HG03039 (cell line): Measurements from ENCODE around the gene TRAF1.
"Not testable (repeated sequence)": the region's sequence is repeated elsewhere in the genome, so short reads cannot be mapped to it uniquely, and the experiment has no call there.

Source experiments
- ATAC-seq: cut with Tn5 transposase; IDR thresholded peaks from one replicate; pipeline ENCODE4 v1.9.1; 2021; ENCODE audit warnings: mild to moderate bottlenecking, moderate library complexity; ENCODE audit not compliant: unreplicated experiment

TRAF1 gene, protein sequence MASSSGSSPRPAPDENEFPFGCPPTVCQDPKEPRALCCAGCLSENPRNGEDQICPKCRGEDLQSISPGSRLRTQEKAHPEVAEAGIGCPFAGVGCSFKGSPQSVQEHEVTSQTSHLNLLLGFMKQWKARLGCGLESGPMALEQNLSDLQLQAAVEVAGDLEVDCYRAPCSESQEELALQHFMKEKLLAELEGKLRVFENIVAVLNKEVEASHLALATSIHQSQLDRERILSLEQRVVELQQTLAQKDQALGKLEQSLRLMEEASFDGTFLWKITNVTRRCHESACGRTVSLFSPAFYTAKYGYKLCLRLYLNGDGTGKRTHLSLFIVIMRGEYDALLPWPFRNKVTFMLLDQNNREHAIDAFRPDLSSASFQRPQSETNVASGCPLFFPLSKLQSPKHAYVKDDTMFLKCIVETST

GRCh38 chr9:120926397-120926928, at the start of gene TRAF1:
TSS of gene TRAF1 (minus strand) at chr9:120926796. CDS start at chr9:120926075, 721 bp downstream.
- ATAC-seq: no peak

GRCh38 chr9:120974921-120975320, 48.3 kb upstream of the TRAF1 start:
- no peak for ATAC-seq

- no peak for ATAC-seq
Observed at GRCh38 chr9:120974181-120974580, 47.6 kb upstream of the TRAF1 start.

DNA sequence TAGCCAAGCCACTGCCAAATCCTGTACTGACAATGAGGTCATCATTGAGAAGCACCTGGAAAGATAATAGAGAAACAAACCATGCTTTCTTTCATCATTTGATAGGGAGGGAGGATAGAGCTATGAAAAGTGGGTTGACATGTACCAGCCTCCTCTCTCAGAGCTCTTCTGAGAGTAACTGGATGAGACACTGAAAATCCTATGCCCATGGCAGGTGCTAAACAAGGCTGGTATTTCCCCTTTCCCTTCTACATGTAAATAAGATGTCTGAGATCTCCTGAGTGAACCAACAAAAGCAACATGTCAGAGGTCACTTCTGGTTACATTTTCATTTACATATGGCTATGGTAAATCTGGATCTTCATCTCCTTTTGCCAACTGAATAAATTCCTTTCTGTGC, 45.3 kb upstream of the TRAF1 start:
- ATAC-seq: no peak

GRCh38 chr9:120971471-120971870, 44.9 kb upstream of the TRAF1 start:
- not testable (repeated sequence) for ATAC-seq

- no peak for ATAC-seq
Observed at GRCh38 chr9:120970244-120970643, 43.6 kb upstream of the TRAF1 start.

GRCh38 chr9:120966013-120966369, 39.4 kb upstream of the TRAF1 start:
- no peak for ATAC-seq

GRCh38 chr9:120965344-120966012, 38.9 kb upstream of the TRAF1 start:
- no peak for ATAC-seq

GRCh38 chr9:120961936-120962335, 35.3 kb upstream of the TRAF1 start:
- no peak for ATAC-seq

- ATAC-seq: no peak
Observed at GRCh38 chr9:120960001-120960400, 33.4 kb upstream of the TRAF1 start.

- ATAC-seq: no peak
Observed at GRCh38 chr9:120956862-120957261, 30.3 kb upstream of the TRAF1 start.

DNA sequence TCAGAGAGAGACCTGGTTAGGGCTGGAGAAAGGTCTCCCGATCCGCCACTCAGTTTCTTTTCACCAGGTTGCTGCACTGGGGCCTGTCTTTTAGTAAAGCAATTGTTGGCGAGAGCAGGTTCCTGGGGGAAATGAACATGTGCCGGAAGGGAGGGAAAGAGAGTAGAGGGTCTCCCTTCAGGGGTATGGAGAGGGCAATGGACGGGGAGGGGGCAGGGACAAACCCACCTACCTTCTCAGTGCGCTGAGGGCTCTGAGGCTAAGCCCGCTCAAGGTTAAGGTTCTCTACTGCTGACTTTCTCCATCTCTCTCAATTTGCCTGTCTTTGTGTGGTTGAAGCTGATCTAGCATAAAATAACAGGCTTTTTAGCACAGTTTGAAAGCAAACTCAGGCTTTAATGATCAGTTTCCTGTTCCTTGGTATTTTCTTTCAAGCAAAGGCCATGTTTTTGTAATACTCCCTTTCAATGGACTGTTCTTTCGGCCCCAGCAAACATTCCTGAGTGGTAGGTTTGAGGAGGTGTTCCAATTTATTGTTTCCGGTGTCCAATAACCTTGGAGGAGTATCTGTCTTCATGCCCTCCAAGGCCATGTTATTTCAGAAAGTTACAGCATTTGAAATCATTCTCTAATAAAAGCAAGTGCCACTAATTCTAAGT, 25.5 kb upstream of the TRAF1 start:
- ATAC-seq: no peak

- no peak for ATAC-seq
Observed at GRCh38 chr9:120950421-120951388, 24.1 kb upstream of the TRAF1 start.

DNA sequence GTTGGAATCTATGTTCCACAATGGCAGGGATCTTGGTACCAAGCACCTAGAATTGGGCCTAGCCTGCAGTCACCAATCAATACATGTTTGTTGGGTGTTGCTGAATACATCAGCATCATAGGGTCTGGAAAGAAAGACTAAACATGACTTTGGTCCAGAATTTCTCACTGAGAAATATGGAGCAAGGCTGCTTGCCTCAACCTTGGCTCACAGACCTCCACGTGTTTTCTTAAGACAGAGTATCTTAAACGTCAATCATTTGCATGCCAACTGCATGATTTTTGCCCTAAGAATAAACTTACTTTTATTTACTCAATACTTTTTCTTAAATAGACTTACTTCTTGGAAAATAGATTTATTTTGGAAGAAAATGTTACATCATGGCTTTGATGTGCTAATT, 22.7 kb upstream of the TRAF1 start:
- no peak for ATAC-seq

DNA sequence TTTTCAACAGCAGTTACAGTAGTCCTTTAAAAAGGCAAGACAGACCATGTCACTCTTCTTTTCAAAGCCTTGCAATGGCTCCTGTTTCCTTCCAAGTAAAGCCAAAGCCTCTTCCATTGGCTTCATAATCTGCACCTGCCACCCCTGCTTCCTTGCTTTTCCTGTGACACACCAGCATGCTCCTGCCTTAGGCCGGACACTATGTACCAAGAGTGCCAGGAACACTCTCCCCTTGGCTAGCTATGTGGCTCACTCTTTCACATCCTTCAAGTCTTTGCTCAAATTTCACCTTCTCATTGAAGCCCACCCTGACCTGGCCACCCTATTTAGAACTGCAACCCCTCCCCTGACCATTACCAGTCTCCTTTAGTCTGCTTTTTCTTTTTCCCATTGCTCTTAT, 22.2 kb upstream of the TRAF1 start:
- no peak for ATAC-seq

DNA sequence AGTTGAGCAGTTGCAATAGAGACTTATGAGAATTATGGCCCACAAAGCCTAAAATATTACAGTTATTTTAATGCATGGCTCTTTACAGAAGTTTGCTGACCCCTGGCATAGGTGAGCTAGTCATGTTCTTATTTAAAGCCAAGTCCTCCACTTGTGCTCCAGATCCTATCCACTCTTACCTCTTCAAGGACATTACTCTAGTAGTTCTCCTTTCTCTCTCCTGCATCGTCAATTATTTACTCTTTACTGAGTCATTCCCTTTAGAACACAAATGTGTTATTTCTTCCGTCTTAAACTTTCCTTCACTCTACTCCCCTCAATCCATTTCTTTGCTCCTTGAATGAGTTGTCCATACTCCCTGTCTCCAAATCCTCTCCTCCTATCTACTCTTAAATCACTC, 20.6 kb upstream of the TRAF1 start:
- ATAC-seq: no peak

- ATAC-seq: no peak
Observed at GRCh38 chr9:120946259-120946658, 19.7 kb upstream of the TRAF1 start.

- no peak for ATAC-seq
Observed at GRCh38 chr9:120944948-120945347, 18.4 kb upstream of the TRAF1 start.

- ATAC-seq: no peak
Observed at GRCh38 chr9:120944434-120944843, 17.8 kb upstream of the TRAF1 start.

DNA sequence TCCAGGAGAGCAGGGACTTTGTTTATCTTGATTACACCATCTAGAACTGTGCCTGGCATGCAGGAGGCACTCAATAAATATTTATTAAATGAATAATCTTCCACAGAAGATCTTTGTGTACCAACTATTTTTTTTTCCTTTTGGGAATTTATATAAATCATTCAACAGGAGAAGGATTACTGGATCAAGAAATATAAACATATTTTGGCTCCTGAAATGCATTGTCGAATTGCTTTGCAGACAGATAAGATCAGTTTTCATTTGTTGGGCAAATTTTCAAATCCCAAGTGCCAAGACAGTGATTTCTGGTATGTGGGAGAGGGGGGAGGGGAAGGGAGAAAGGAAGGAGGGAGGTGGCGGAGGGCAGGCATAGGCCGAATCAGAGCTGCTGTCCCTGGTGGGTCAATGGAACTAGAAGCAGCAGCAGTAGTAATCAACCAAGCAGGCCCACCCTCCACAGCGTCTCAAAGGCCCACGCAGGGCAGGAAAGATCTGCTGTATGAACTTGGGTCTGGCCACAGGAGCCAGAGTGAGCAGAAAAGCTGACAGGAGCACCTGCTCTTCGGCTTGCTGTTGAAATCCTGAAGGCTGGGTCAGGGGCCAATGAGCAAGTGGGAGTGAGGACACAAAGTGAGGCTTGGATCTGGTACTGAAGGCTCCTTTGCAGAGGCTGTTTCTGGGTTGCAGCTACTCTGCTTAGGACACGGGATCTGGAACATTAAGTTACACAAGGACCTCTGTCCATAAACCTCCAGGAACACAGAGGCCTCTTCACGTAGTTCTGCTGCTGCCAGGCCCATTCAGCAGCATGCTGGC, 15.8 kb upstream of the TRAF1 start:
- no peak for ATAC-seq
